Heart left ventricle (tissue), 16 donors: ENCODE results near the gene METTL27. TPM values are rescaled to one million over a fixed set of nuclear protein-coding genes. Genes with fewer than 3 reads are reported as not detected.
A peak's percentile ranks its signal among the peaks of the same experiment; 100 is the strongest.
"Not testable (repeated sequence)": the region's sequence is repeated elsewhere in the genome, so short reads cannot be mapped to it uniquely, and the experiment has no call there.

Experiments
- ATAC-seq, 4 donors: fragments of 200-7000 bp; cut with Tn5 transposase; one replicate each; pipeline ENCODE4 v1.9.1; 2020 to 2022; ENCODE audit warnings: moderate library complexity in 4 of 4, mild to moderate bottlenecking in 3 of 4, moderate number of reproducible peaks in 1 of 4
- DNase-seq, 5 donors: peaks; one replicate each; pipeline ENCODE4 v3.0.0-alpha.2; 2020
- H3K27ac ChIP-seq, 12 donors: fragments of 200-600 bp; sonication (generic) in 4 of 12; one replicate each; pipeline versions ENCODE4 v1.5.0 to v1.8.0; 2016 to 2022; ENCODE audit warnings: mild to moderate bottlenecking in 2 of 12
- H3K27me3 ChIP-seq, 9 donors: fragments of 200-600 bp; sonication (generic) in 2 of 9; one replicate each; pipeline versions ENCODE4 v1.5.1 to v1.8.0; 2016 to 2022; ENCODE audit warnings: mild to moderate bottlenecking in 3 of 9
- H3K36me3 ChIP-seq, 9 donors: fragments of 200-600 bp; sonication (generic) in 2 of 9; one replicate each; pipeline versions ENCODE4 v1.5.0 to v1.8.0; 2018 to 2022; ENCODE audit warnings: mild to moderate bottlenecking in 2 of 9
- H3K4me1 ChIP-seq, 12 donors: fragments of 200-600 bp; sonication (generic) in 4 of 12; one replicate each; pipeline versions ENCODE4 v1.5.0 to v1.8.0; 2016 to 2022; ENCODE audit warnings: mild to moderate bottlenecking in 3 of 12
- H3K4me3 ChIP-seq, 12 donors: fragments of 200-600 bp; sonication (generic) in 4 of 12; one replicate each; pipeline versions ENCODE4 v1.5.0 to v1.8.0; 2017 to 2022; ENCODE audit warnings: mild to moderate bottlenecking in 9 of 12, moderate library complexity in 4 of 12
- H3K9me3 ChIP-seq, 12 donors: fragments of 200-600 bp; sonication (generic) in 4 of 12; one replicate each; pipeline versions ENCODE4 v1.5.0 to v1.8.0; 2016 to 2022; ENCODE audit warnings: mild to moderate bottlenecking in 1 of 12
- CTCF ChIP-seq, 12 donors: fragments of 200-600 bp; sonication (generic) in 4 of 12; IDR thresholded peaks; one replicate each; pipeline versions ENCODE4 v1.5.0 to v1.8.0; 2018 to 2022; ENCODE audit warnings: antibody characterized with exemption in 12 of 12, mild to moderate bottlenecking in 5 of 12
- POLR2A ChIP-seq, 2 donors: fragments of 450-650 bp; IDR thresholded peaks; one replicate each; pipeline ENCODE4 v1.6.1; 2017; ENCODE audit warnings: antibody characterized with exemption in 2 of 2, mild to moderate bottlenecking in 2 of 2, moderate library complexity in 2 of 2
- WGBS, 4 donors: extraction: QIAGEN DNeasy Blood & Tissue Kit in 2 of 4; methylation state at CpG; one replicate each; pipeline versions ENCODE4 v1.1.5 to v1.1.7; 2013 to 2018; 5-methylcytosine and 5-hydroxymethylcytosine counted together
- intact Hi-C, 10 donors: fragments of 100-400 bp; cut with DNase I; formaldehyde crosslinking; loops; one replicate each; pipeline versions ENCODE4 v1.11.1 to v1.14.2; 2022
- polyA plus RNA-seq, 2 donors: library from polyadenylated mRNA; stranded (reverse); fragments of 200-250 nt; gene quantifications; one replicate each; pipeline ENCODE4 v1.2.3, GENCODE V29; 2013
- total RNA-seq, 9 donors: library from RNA; depleted of rRNA in 2 of 9; stranded (reverse); fragments of >200 nt in 2 of 9; fragmentation: NEBNext Ultra II Directional in 3 of 9; extraction: Animal tissue kit (Norgen Biotek cat#: 25700) in 3 of 9; gene quantifications; one replicate each; pipeline versions ENCODE4 v1.1.0 to v1.2.4, GENCODE V29; 2016 to 2023
- donor health status: ischemic (EF 13 %, LVEDD 7.1; RV severe dilation, severe dysfunction).
- donor health status: healthy with polysubstance abuse.
- donor health status: DM: no; HTN: yes; CAD: no.
- donor health status: DM: no; HTN: no; CAD: no.
- donor health status: ischemic (EF 25% LVEDD 6.9; RV normal size, moderate dysfunction).
- donor health status: ischemic (EF 25% LVEDD 5.7; RV mildly dilated, moderate dysfunction).
- donor health status: healthy.
- donor health status: DM: yes; HTN: yes; CAD: no.
- donor health status: ischemic (EF 35%, LVEDD 5.7; RV mildly dilated, moderate dysfunction).
- donor health status: nonischemic (EF 11% LVEDD 7.7; RV severe dilation, severe dysfunction).
- donor health status: DM: yes; HTN: yes; CAD: no.
- donor health status: PGD.
- donor health status: ischemic (EF 29% LVEDD 5.4; RV normal size, mild dysfunction).
- donor health status: nonischemic (EF 23%, LVEDD 6.1; RV moderate dilation, normal function).

The METTL27 gene
- total and polyA plus RNA-seq, 11 donors = 0.12 to 2.7 (median 0.65) TPM; not detected in 4

GRCh38 chr7:73839743-73840714 lies 2.3 kb downstream of the METTL27 start:
- intact Hi-C loops = loop anchor here in 1 of 10 donors (10.0 kb wide), 1 partner anchor 95 kb away; no protein-coding TSS in a partner anchor
- TF ChIP-seq CTCF (IDR thresholded peaks at IDR 0.05) (no peak), POLR2A (IDR thresholded peaks at IDR 0.05) (no peak)
- 88 to 93% (median 90%) methylated on average over 17 to 22 of the region's 22 CpGs for WGBS, 4 donors
- peaks cover 0 to 34% (median 10%) of the 10 kb centered on the region in 12 donors for H3K4me1 ChIP-seq
- no peaks in the 10 kb centered on the region for H3K36me3 ChIP-seq
- H3K27ac ChIP-seq = no peak overlapping the region
- H3K27me3 ChIP-seq = no peaks in the 10 kb centered on the region
- H3K4me3 ChIP-seq = no peak overlapping the region
- ATAC-seq (no peak), DNase-seq (peak in 1 of 5 donors; percentile 40)
- no peaks in the 10 kb centered on the region for H3K9me3 ChIP-seq

GRCh38 chr7:73839290-73839689 lies 3.0 kb downstream of the METTL27 start:
- no peak overlapping the region for H3K27ac ChIP-seq
- 87 to 91% (median 90%) methylated on average over 7 of the region's 7 CpGs for WGBS, 4 donors
- ATAC-seq (no peak), DNase-seq (peak in 1 of 5 donors; percentile 23)
- H3K36me3 ChIP-seq = no peaks in the 10 kb centered on the region
- H3K4me1 ChIP-seq = peaks cover 0 to 26% (median 10%) of the 10 kb centered on the region in 12 donors
- no peak overlapping the region for H3K4me3 ChIP-seq
- H3K27me3 ChIP-seq = no peaks in the 10 kb centered on the region
- H3K9me3 ChIP-seq = no peaks in the 10 kb centered on the region
- intact Hi-C loops = no loop called here
- TF ChIP-seq POLR2A (IDR thresholded peaks at IDR 0.05) = no peak
- no peak for TF ChIP-seq CTCF (IDR thresholded peaks at IDR 0.05)

- intact Hi-C loops = no loop called here
- no peaks in the 10 kb centered on the region for H3K27me3 ChIP-seq
- WGBS, 4 donors = 59 to 71% (median 65%) methylated on average over 6 of the region's 6 CpGs
- no peaks in the 10 kb centered on the region for H3K36me3 ChIP-seq
- no peak for TF ChIP-seq CTCF (IDR thresholded peaks at IDR 0.05)
- TF ChIP-seq POLR2A (IDR thresholded peaks at IDR 0.05) = no peak
- no peak for ATAC-seq
- H3K4me3 ChIP-seq = no peak overlapping the region
- peak in 1 of 5 donors; percentile 12 for DNase-seq
- H3K4me1 ChIP-seq = peaks cover 0 to 20% (median 10%) of the 10 kb centered on the region in 12 donors
- H3K9me3 ChIP-seq = no peaks in the 10 kb centered on the region
- no peak overlapping the region for H3K27ac ChIP-seq
These were observed 3.7 kb downstream of the METTL27 start for GRCh38 chr7:73838642-73839041.

- H3K27me3 ChIP-seq, DNase-seq, intact Hi-C loops, H3K4me3 ChIP-seq, ATAC-seq, H3K36me3 ChIP-seq, H3K27ac ChIP-seq, H3K9me3 ChIP-seq: not testable (repeated sequence)
- H3K4me1 ChIP-seq = peaks cover 0 to 16% (median 7%) of the 10 kb centered on the region in 12 donors
These were observed 5.1 kb downstream of the METTL27 start for GRCh38 chr7:73837167-73837566.
